Esophagus muscularis mucosa (tissue), 4 donors: ENCODE data around the gene NEU1.
"Not testable (repeated sequence)": the region's sequence is repeated elsewhere in the genome, so short reads cannot be mapped to it uniquely, and the experiment has no call there.

Experiments used
- EP300 ChIP-seq: sonication (generic); formaldehyde crosslinking; IDR thresholded peaks from one replicate; pipeline ENCODE4 v1.6.1; 2017; ENCODE audit warnings: antibody characterized with exemption
- POLR2A ChIP-seq: fragments of 450-650 bp; IDR thresholded peaks from one replicate; pipeline ENCODE4 v1.6.1; 2017; ENCODE audit warnings: antibody characterized with exemption, moderate library complexity, mild to moderate bottlenecking, low read depth
- TF ChIP-seq, protein P1 (sequence below), 3 experiments: fragments of 200-600 bp in 2 of 3; fragments of 450-650 bp in 1 of 3; sonication (generic) in 2 of 3; IDR thresholded peaks; one replicate each; pipeline ENCODE4 v1.5.1; 2017 to 2019; ENCODE audit warnings: antibody characterized with exemption in 3 of 3, mild to moderate bottlenecking in 2 of 3, moderate library complexity in 1 of 3

- TF ChIP-seq, protein P1, sequence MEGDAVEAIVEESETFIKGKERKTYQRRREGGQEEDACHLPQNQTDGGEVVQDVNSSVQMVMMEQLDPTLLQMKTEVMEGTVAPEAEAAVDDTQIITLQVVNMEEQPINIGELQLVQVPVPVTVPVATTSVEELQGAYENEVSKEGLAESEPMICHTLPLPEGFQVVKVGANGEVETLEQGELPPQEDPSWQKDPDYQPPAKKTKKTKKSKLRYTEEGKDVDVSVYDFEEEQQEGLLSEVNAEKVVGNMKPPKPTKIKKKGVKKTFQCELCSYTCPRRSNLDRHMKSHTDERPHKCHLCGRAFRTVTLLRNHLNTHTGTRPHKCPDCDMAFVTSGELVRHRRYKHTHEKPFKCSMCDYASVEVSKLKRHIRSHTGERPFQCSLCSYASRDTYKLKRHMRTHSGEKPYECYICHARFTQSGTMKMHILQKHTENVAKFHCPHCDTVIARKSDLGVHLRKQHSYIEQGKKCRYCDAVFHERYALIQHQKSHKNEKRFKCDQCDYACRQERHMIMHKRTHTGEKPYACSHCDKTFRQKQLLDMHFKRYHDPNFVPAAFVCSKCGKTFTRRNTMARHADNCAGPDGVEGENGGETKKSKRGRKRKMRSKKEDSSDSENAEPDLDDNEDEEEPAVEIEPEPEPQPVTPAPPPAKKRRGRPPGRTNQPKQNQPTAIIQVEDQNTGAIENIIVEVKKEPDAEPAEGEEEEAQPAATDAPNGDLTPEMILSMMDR (IDR thresholded peaks at IDR 0.05), result not testable (repeated sequence)
- not testable (repeated sequence) for TF ChIP-seq POLR2A, EP300
Measured at GRCh38 chr6:31864123-31864562, 1.5 kb upstream of the NEU1 start.
